Measurements from ENCODE around the gene RBMS3. TPM values are rescaled to one million over a fixed set of nuclear protein-coding genes. Genes with fewer than 3 reads are reported as not detected.
A peak's percentile ranks its signal among the peaks of the same experiment; 100 is the strongest.

RBMS3 gene
- total RNA-seq, 1 experiment from 2014 or later: 8.7 TPM

- ChIA-PET POLR2A (no interaction called here), CTCF (interaction anchor here (1.4 kb wide), 1 partner anchor 10 kb away, joined by 3 read pairs; no protein-coding TSS in a partner anchor)
- peaks cover 13% of the 10 kb centered on the region for H3K9me3 Mint-ChIP-seq
- H3K4me1 Mint-ChIP-seq: peaks cover 37% of the 10 kb centered on the region
- DNase-seq (ENCODE audit: low spot score) (peak; percentile 64), ATAC-seq (peak; percentile 99)
- peak overlapping the region; percentile 28; the same call in 1 of the 2 replicates for H3K4me3 Mint-ChIP-seq
- peaks cover 8% of the 10 kb centered on the region for H3K36me3 Mint-ChIP-seq
- peak overlapping the region; percentile 97 for H3K27ac Mint-ChIP-seq
- TF ChIP-seq, protein P1, sequence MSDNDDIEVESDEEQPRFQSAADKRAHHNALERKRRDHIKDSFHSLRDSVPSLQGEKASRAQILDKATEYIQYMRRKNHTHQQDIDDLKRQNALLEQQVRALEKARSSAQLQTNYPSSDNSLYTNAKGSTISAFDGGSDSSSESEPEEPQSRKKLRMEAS (CRISPR knock-in tag; IDR thresholded peaks at IDR 0.05): 0 out of 2 replicates have a peak, but pooled peaks have one; percentile 33
- TF ChIP-seq TEAD1 (CRISPR knock-in tag; IDR thresholded peaks at IDR 0.05): peak; percentile 99
- TF ChIP-seq ZNF532 (CRISPR knock-in tag; IDR thresholded peaks at IDR 0.05; ENCODE audit: borderline replicate concordance): peak; percentile 80; the same call in 1 of the 2 replicates
- no peak for TF ChIP-seq IRF2 (CRISPR knock-in tag; IDR thresholded peaks at IDR 0.05; ENCODE audit: borderline replicate concordance, low read depth)
- TF ChIP-seq, protein P2, sequence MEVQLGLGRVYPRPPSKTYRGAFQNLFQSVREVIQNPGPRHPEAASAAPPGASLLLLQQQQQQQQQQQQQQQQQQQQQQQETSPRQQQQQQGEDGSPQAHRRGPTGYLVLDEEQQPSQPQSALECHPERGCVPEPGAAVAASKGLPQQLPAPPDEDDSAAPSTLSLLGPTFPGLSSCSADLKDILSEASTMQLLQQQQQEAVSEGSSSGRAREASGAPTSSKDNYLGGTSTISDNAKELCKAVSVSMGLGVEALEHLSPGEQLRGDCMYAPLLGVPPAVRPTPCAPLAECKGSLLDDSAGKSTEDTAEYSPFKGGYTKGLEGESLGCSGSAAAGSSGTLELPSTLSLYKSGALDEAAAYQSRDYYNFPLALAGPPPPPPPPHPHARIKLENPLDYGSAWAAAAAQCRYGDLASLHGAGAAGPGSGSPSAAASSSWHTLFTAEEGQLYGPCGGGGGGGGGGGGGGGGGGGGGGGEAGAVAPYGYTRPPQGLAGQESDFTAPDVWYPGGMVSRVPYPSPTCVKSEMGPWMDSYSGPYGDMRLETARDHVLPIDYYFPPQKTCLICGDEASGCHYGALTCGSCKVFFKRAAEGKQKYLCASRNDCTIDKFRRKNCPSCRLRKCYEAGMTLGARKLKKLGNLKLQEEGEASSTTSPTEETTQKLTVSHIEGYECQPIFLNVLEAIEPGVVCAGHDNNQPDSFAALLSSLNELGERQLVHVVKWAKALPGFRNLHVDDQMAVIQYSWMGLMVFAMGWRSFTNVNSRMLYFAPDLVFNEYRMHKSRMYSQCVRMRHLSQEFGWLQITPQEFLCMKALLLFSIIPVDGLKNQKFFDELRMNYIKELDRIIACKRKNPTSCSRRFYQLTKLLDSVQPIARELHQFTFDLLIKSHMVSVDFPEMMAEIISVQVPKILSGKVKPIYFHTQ (CRISPR knock-in tag; IDR thresholded peaks at IDR 0.05): peak; percentile 59; the same call in 1 of the 2 replicates
- peak; percentile 78 for TF ChIP-seq ZNF423 (CRISPR knock-in tag; IDR thresholded peaks at IDR 0.05)
- peak; percentile 81 for TF ChIP-seq ETV6 (CRISPR knock-in tag; IDR thresholded peaks at IDR 0.05)
- TF ChIP-seq, protein P3, sequence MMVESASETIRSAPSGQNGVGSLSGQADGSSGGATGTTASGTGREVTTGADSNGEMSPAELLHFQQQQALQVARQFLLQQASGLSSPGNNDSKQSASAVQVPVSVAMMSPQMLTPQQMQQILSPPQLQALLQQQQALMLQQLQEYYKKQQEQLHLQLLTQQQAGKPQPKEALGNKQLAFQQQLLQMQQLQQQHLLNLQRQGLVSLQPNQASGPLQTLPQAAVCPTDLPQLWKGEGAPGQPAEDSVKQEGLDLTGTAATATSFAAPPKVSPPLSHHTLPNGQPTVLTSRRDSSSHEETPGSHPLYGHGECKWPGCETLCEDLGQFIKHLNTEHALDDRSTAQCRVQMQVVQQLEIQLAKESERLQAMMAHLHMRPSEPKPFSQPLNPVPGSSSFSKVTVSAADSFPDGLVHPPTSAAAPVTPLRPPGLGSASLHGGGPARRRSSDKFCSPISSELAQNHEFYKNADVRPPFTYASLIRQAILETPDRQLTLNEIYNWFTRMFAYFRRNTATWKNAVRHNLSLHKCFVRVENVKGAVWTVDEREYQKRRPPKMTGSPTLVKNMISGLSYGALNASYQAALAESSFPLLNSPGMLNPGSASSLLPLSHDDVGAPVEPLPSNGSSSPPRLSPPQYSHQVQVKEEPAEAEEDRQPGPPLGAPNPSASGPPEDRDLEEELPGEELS (CRISPR knock-in tag; IDR thresholded peaks at IDR 0.05): peak; percentile 81; the same call in 1 of the 2 replicates
- no peak for TF ChIP-seq NFYB (CRISPR knock-in tag; conservative IDR thresholded peaks at IDR 0.05; ENCODE audit: low read depth)
- no peaks in the 10 kb centered on the region for H3K27me3 Mint-ChIP-seq (ENCODE audit: low read depth)
Observed at GRCh38 chr3:29475854-29476253, 195.0 kb downstream of the RBMS3 start.

DNA sequence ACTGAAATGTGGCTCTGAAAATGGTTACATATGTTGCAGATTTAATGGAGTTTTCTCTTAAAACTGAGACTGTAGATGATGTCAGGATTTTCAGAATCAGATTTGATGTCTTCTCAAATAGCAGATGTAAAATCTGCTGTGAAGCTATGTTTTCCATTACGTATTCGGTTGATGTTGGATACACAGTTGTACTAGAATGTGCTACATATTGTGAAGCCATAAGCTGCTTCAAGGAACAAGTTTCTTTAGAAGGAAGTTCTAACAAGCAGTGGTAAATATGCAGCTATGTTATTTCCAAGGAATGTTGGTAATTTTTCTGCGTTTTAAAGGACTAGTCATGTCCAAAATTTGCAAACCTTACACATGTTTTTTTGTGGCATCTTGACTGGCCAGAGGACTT lies 197.7 kb downstream of the RBMS3 start:
- DNase-seq (ENCODE audit: low spot score): no peak
- H3K4me3 Mint-ChIP-seq: no peak overlapping the region
- CTCF ChIA-PET: no interaction called here
- TF ChIP-seq ZNF396 (CRISPR knock-in tag; IDR thresholded peaks at IDR 0.05; ENCODE audit: borderline replicate concordance) (no peak), GRHL2 (CRISPR knock-in tag; IDR thresholded peaks at IDR 0.05; ENCODE audit: insufficient replicate concordance, severe bottlenecking) (no peak), ELF4 (CRISPR knock-in tag; IDR thresholded peaks at IDR 0.05; ENCODE audit: low read depth) (no peak), ZNF317 (CRISPR knock-in tag; IDR thresholded peaks at IDR 0.05; ENCODE audit: borderline replicate concordance, low read depth) (no peak), JAZF1 (CRISPR knock-in tag; IDR thresholded peaks at IDR 0.05) (no peak), CTCF (IDR thresholded peaks at IDR 0.05) (no peak), TCF7 (CRISPR knock-in tag; IDR thresholded peaks at IDR 0.05; ENCODE audit: low read depth) (no peak)
- TF ChIP-seq, protein P3 (CRISPR knock-in tag; IDR thresholded peaks at IDR 0.05): no peak
- TF ChIP-seq, protein P4, sequence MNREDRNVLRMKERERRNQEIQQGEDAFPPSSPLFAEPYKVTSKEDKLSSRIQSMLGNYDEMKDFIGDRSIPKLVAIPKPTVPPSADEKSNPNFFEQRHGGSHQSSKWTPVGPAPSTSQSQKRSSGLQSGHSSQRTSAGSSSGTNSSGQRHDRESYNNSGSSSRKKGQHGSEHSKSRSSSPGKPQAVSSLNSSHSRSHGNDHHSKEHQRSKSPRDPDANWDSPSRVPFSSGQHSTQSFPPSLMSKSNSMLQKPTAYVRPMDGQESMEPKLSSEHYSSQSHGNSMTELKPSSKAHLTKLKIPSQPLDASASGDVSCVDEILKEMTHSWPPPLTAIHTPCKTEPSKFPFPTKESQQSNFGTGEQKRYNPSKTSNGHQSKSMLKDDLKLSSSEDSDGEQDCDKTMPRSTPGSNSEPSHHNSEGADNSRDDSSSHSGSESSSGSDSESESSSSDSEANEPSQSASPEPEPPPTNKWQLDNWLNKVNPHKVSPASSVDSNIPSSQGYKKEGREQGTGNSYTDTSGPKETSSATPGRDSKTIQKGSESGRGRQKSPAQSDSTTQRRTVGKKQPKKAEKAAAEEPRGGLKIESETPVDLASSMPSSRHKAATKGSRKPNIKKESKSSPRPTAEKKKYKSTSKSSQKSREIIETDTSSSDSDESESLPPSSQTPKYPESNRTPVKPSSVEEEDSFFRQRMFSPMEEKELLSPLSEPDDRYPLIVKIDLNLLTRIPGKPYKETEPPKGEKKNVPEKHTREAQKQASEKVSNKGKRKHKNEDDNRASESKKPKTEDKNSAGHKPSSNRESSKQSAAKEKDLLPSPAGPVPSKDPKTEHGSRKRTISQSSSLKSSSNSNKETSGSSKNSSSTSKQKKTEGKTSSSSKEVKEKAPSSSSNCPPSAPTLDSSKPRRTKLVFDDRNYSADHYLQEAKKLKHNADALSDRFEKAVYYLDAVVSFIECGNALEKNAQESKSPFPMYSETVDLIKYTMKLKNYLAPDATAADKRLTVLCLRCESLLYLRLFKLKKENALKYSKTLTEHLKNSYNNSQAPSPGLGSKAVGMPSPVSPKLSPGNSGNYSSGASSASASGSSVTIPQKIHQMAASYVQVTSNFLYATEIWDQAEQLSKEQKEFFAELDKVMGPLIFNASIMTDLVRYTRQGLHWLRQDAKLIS (CRISPR knock-in tag; IDR thresholded peaks at IDR 0.05; ENCODE audit: borderline replicate concordance): no peak

More for the DNA sequence above, 197.7 kb downstream of the RBMS3 start:
- POLR2A ChIA-PET: no interaction called here
- Mint-ChIP-seq H3K27me3 (ENCODE audit: low read depth) (no peaks in the 10 kb centered on the region), H3K4me1 (peaks cover 42% of the 10 kb centered on the region), H3K9me3 (peaks cover 5% of the 10 kb centered on the region), H3K36me3 (no peaks in the 10 kb centered on the region), H3K27ac (no peak overlapping the region)
- ATAC-seq: no peak

Measured in WTC11 (cell line).